ENCODE results near the gene STRN3.
"Not testable (repeated sequence)": the region's sequence is repeated elsewhere in the genome, so short reads cannot be mapped to it uniquely, and the experiment has no call there.

DNA sequence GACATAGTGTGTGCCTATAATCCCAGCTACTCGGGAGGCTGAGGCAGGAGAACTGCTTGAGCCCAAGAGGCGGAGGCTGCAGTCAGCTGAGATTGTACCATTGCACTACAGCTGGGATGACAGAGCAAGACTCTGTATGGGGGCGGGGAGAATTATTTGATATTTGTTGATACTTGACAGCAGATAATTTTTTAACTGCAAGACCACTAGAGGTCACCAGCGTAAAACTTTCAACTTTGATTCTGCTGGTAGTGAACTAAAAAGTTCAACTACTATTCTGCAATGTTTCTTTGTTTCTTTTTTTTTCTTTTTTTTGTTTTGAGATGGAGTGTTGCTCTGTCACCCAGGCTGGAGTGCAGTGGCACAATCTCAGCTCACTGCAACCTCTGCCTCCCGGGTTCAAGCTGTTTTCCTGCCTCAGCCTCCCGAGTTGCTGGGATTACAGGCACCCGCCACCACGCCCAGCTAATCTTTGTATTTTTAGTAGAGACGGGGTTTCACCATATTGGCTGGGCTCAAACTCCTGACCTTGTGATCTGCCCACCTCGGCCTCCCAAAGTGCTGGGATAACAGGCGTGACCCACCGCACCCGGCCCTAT lies 46.0 kb downstream of the STRN3 start:
- TF ChIP-seq, protein P1, sequence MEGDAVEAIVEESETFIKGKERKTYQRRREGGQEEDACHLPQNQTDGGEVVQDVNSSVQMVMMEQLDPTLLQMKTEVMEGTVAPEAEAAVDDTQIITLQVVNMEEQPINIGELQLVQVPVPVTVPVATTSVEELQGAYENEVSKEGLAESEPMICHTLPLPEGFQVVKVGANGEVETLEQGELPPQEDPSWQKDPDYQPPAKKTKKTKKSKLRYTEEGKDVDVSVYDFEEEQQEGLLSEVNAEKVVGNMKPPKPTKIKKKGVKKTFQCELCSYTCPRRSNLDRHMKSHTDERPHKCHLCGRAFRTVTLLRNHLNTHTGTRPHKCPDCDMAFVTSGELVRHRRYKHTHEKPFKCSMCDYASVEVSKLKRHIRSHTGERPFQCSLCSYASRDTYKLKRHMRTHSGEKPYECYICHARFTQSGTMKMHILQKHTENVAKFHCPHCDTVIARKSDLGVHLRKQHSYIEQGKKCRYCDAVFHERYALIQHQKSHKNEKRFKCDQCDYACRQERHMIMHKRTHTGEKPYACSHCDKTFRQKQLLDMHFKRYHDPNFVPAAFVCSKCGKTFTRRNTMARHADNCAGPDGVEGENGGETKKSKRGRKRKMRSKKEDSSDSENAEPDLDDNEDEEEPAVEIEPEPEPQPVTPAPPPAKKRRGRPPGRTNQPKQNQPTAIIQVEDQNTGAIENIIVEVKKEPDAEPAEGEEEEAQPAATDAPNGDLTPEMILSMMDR (IDR thresholded peaks at IDR 0.05; ENCODE audit: low read depth, low read length, missing input control): peak; percentile 62
- not testable (repeated sequence) for TF ChIP-seq YY1, FOXA1 (IDR thresholded peaks at IDR 0.05)
- peak; percentile 81 to 82 for TF ChIP-seq RAD21 (IDR thresholded peaks at IDR 0.05)

Data from liver (tissue), 3 donors.